Adipocyte (in vitro differentiated cells): ENCODE data around the gene KRTAP10-3.

Source experiments
- DNase-seq: peaks from one replicate; pipeline ENCODE4 v3.0.0-alpha.2; 2015; ENCODE audit warnings: low read depth
- H3K27me3 ChIP-seq: replicated peaks from 2 replicates; pipeline ENCODE4 v1.7.0; 2013; ENCODE audit warnings: mild to moderate bottlenecking, low read length, moderate library complexity; ENCODE audit not compliant: control insufficient read depth, insufficient read depth
- H3K36me3 ChIP-seq: 2 replicates; pipeline ENCODE4 v1.7.0; 2013; ENCODE audit warnings: low read length, mild to moderate bottlenecking, moderate library complexity; ENCODE audit not compliant: control insufficient read depth, insufficient read depth, severe bottlenecking
- H3K4me1 ChIP-seq: 2 replicates; pipeline ENCODE4 v1.7.0; 2013; ENCODE audit warnings: mild to moderate bottlenecking, low read length, moderate library complexity; ENCODE audit not compliant: control insufficient read depth, insufficient read depth
- H3K4me3 ChIP-seq: 2 replicates; pipeline ENCODE4 v1.7.0; 2013; ENCODE audit warnings: mild to moderate bottlenecking, low read length, moderate library complexity
- H3K9ac ChIP-seq: 2 replicates; pipeline ENCODE4 v1.7.0; 2013; ENCODE audit warnings: mild to moderate bottlenecking, low read length, moderate library complexity
- H3K9me3 ChIP-seq: 2 replicates; pipeline ENCODE4 v1.7.0; 2013; ENCODE audit warnings: mild to moderate bottlenecking, low read length, moderate library complexity; ENCODE audit not compliant: control insufficient read depth

The KRTAP10-3 gene

GRCh38 chr21:44529503-44530125 lies 29.0 kb downstream of the KRTAP10-3 start:
- H3K27me3 ChIP-seq = peaks cover 14% of the 10 kb centered on the region
- no peak overlapping the region for H3K4me3 ChIP-seq
- H3K9me3 ChIP-seq = no peaks in the 10 kb centered on the region
- H3K4me1 ChIP-seq = no peaks in the 10 kb centered on the region
- no peaks in the 10 kb centered on the region for H3K36me3 ChIP-seq
- DNase-seq = no peak
- no peak overlapping the region for H3K9ac ChIP-seq

DNA sequence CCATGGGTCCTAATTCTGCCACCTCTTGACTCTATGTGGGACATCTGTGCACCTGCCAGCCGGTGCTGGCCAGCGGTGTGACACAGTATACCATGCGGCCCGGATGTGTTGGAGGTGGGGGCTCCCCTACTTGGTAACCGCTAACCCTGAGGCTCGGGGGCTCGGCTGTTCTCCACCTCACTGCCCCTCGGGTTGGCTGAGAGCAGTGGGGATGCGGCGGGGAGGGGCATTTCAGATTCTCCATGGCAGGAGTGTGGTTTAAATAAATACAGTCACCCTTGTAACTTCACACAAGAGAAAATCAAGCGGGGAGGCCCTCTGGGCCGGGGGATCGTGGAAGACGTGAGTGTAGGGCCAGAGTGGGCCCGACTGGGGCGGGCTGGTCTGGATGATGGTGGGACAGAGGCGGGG lies 29.6 kb downstream of the KRTAP10-3 start:
- DNase-seq = no peak
- Histone ChIP-seq H3K27me3 (peaks cover 14% of the 10 kb centered on the region), H3K36me3 (no peaks in the 10 kb centered on the region), H3K9ac (no peak overlapping the region), H3K4me3 (no peak overlapping the region), H3K4me1 (no peaks in the 10 kb centered on the region), H3K9me3 (no peaks in the 10 kb centered on the region)

GRCh38 chr21:44528634-44528995 lies 30.0 kb downstream of the KRTAP10-3 start:
- DNase-seq = no peak
- Histone ChIP-seq H3K9ac (no peak overlapping the region), H3K4me1 (no peaks in the 10 kb centered on the region), H3K4me3 (no peak overlapping the region), H3K27me3 (peaks cover 14% of the 10 kb centered on the region), H3K36me3 (no peaks in the 10 kb centered on the region), H3K9me3 (no peaks in the 10 kb centered on the region)

DNA sequence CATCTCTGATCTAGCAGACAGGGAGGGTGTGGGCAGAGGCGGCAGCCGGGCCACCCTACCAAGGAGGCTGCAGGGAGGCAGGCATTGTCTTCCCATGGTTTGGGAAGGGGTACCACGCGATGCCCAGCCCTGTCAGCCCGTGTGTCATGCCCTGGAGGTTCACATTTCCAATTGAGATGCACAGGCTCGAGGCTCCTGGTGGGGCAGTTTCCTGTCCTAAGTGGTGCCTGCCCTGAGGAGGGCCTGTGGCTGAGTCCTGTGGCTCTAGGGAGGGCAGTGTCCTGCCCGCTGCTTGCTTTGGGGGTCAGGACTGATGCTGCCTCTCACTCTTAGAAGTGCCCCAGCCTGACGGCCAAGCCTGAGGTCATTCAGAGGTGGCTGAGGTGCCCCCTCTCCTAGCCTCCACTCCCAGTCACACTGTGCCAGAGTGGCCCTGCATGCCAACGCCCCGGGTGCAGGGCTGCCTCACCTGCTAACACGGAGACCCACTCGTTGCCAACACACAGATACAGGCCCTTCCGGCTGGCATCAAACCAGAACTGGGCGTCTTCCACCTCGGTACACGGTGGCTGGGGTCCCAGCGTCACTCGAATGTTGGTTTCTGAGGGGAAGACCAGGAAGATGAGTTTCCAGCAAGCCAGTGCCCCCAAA lies 30.5 kb downstream of the KRTAP10-3 start:
- Histone ChIP-seq H3K9me3 (no peaks in the 10 kb centered on the region), H3K9ac (no peak overlapping the region), H3K27me3 (peaks cover 14% of the 10 kb centered on the region), H3K4me3 (no peak overlapping the region), H3K4me1 (no peaks in the 10 kb centered on the region), H3K36me3 (no peaks in the 10 kb centered on the region)
- DNase-seq = no peak

- DNase-seq = no peak
- Histone ChIP-seq H3K4me1 (no peaks in the 10 kb centered on the region), H3K9ac (no peak overlapping the region), H3K27me3 (peaks cover 14% of the 10 kb centered on the region), H3K4me3 (no peak overlapping the region), H3K9me3 (no peaks in the 10 kb centered on the region), H3K36me3 (no peaks in the 10 kb centered on the region)
Measured at GRCh38 chr21:44527156-44527982, 31.2 kb downstream of the KRTAP10-3 start.

GRCh38 chr21:44526096-44526997 lies 32.2 kb downstream of the KRTAP10-3 start:
- no peak for DNase-seq
- Histone ChIP-seq H3K9me3 (no peaks in the 10 kb centered on the region), H3K4me3 (no peak overlapping the region), H3K9ac (no peak overlapping the region), H3K36me3 (no peaks in the 10 kb centered on the region), H3K4me1 (no peaks in the 10 kb centered on the region), H3K27me3 (peaks cover 9% of the 10 kb centered on the region)

DNA sequence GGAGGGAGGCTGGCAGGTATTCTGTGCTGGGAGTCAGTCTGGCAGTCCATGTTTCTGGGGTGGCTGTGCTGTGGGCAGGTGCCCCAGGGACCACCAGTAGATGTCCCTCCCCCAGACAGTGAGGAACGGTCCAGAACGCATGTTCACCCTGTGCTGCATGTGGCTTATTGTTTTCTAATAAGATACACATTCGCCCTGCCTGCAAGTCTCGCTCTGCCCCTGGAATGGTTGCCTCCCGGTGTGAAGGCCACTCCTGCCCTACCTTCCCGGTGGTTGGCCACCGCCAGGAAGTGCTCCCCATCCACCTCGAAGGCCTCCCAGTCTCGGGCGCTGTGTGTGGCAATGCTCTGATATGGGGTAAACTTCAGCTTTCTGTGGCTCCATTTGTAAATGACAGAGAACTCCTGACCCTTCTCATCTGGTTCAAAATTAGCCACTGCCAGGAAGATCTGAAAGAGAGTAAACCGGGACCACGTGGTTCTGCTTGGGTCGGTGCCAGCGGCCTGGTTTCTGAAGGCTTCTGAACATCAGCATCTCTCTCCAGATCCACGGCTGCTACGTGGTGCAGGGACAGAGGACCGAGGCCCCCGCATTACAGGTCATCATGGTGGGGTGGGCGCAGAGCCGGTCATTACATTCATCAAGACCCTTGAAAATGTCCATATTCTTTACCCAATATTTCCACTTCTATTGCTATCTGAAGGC lies 33.1 kb downstream of the KRTAP10-3 start:
- Histone ChIP-seq H3K27me3 (peaks cover 5% of the 10 kb centered on the region), H3K4me3 (no peak overlapping the region), H3K36me3 (no peaks in the 10 kb centered on the region), H3K9me3 (no peaks in the 10 kb centered on the region), H3K4me1 (no peaks in the 10 kb centered on the region), H3K9ac (no peak overlapping the region)
- no peak for DNase-seq

- no peak for DNase-seq
- Histone ChIP-seq H3K4me1 (no peaks in the 10 kb centered on the region), H3K36me3 (no peaks in the 10 kb centered on the region), H3K4me3 (no peak overlapping the region), H3K27me3 (peaks cover 5% of the 10 kb centered on the region), H3K9ac (no peak overlapping the region), H3K9me3 (no peaks in the 10 kb centered on the region)
Measured at GRCh38 chr21:44524414-44525371, 33.9 kb downstream of the KRTAP10-3 start.

DNA sequence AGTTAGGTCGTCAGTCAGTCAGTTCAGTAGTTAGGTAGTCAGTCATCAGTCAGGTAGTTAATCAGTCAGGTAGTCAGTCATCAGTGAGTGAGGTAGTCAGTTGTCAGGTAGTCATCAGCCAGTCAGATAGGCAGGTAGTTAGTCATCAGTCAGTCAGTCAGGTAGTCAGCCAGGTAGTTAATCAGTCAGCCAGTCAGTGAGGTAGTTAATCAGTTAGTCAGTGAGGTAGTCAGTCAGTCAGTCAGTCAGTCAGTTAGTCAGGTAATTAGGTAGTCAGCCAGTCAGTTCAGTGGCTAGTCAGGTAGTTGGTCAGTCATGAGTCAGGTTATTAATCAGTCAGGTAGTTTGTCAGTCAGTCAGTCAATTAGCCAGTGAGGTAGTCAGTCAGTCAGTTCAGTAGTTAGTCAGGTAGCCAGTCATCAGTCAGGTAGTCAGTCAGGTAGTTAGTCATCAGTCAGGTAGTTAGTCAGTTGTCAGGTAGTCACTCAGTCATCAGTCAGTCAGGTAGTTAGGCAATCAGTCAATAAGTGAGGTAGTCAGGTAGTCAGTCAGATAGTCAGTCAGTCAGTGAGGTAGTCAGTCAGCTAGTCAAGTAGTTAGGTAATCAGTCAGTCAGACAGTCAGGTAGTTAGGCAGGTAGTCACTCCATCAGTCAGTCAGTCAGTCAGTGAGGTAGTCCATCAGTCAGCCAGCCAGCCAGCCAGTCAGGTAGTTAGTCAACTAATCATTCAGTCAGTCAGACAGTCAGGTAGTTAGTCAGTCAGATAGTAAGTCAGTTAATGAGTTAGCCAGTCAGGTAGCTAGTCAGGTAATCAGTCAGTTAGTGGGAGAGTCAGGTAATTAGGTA lies 34.8 kb downstream of the KRTAP10-3 start:
- Histone ChIP-seq H3K4me1 (no peaks in the 10 kb centered on the region), H3K4me3 (no peak overlapping the region), H3K9ac (no peak overlapping the region), H3K27me3 (peaks cover 8% of the 10 kb centered on the region), H3K36me3 (no peaks in the 10 kb centered on the region), H3K9me3 (no peaks in the 10 kb centered on the region)
- DNase-seq = no peak
